ENCODE data around the gene SAFB2.

Gene SAFB2

GRCh38 chr19:5622465-5623396, at the start of gene SAFB2, which contains the start of gene SAFB:
SAFB2 (minus strand) TSS chr19:5622776; CDS start chr19:5622715, 61 bp downstream.
SAFB (plus strand) TSS chr19:5623083; CDS start chr19:5623206, 123 bp downstream.
- DNase-seq (ENCODE audit: low read depth) = peak; percentile 97
- H3K4me3 ChIP-seq (ENCODE audit: low read depth, low read length) = peak within 1 kb of the TSS; percentile 100

GRCh38 chr19:5671600-5671999, 49.0 kb upstream of the SAFB2 start:
- H3K4me3 ChIP-seq (ENCODE audit: low read depth, low read length) = no peak overlapping the region
- no peak for DNase-seq (ENCODE audit: low read depth)

- H3K4me3 ChIP-seq (ENCODE audit: low read depth, low read length) = no peak overlapping the region
- no peak for DNase-seq (ENCODE audit: low read depth)
Measured at GRCh38 chr19:5669212-5669611, 46.6 kb upstream of the SAFB2 start.

GRCh38 chr19:5667751-5668271, 45.2 kb upstream of the SAFB2 start:
- DNase-seq (ENCODE audit: low read depth) = no peak

GRCh38 chr19:5666921-5667610, 44.5 kb upstream of the SAFB2 start:
- DNase-seq (ENCODE audit: low read depth) = no peak
- no peak overlapping the region for H3K4me3 ChIP-seq (ENCODE audit: low read depth, low read length)

More at GRCh38 chr19:5667751-5668271, 45.2 kb upstream of the SAFB2 start:
- H3K4me3 ChIP-seq (ENCODE audit: low read depth, low read length) = no peak overlapping the region

- DNase-seq (ENCODE audit: low read depth) = peak; percentile 51
- H3K4me3 ChIP-seq (ENCODE audit: low read depth, low read length) = no peak overlapping the region
Measured at GRCh38 chr19:5665781-5666513, 43.4 kb upstream of the SAFB2 start.

- no peak for DNase-seq (ENCODE audit: low read depth)
- no peak overlapping the region for H3K4me3 ChIP-seq (ENCODE audit: low read depth, low read length)
Measured at GRCh38 chr19:5664515-5664914, 41.9 kb upstream of the SAFB2 start.

GRCh38 chr19:5663904-5664303, 41.3 kb upstream of the SAFB2 start:
- no peak for DNase-seq (ENCODE audit: low read depth)
- no peak overlapping the region for H3K4me3 ChIP-seq (ENCODE audit: low read depth, low read length)

- no peak overlapping the region for H3K4me3 ChIP-seq (ENCODE audit: low read depth, low read length)
- no peak for DNase-seq (ENCODE audit: low read depth)
Measured at GRCh38 chr19:5661483-5661882, 38.9 kb upstream of the SAFB2 start.

- DNase-seq (ENCODE audit: low read depth) = no peak
- H3K4me3 ChIP-seq (ENCODE audit: low read depth, low read length) = no peak overlapping the region
Measured at GRCh38 chr19:5655412-5655811, 32.8 kb upstream of the SAFB2 start.

- H3K4me3 ChIP-seq (ENCODE audit: low read depth, low read length) = no peak overlapping the region
- DNase-seq (ENCODE audit: low read depth) = no peak
Measured at GRCh38 chr19:5654931-5655330, 32.4 kb upstream of the SAFB2 start.

- no peak for DNase-seq (ENCODE audit: low read depth)
- no peak overlapping the region for H3K4me3 ChIP-seq (ENCODE audit: low read depth, low read length)
Measured at GRCh38 chr19:5652261-5652660, 29.7 kb upstream of the SAFB2 start.

GRCh38 chr19:5651361-5651760, 28.8 kb upstream of the SAFB2 start:
- no peak for DNase-seq (ENCODE audit: low read depth)
- no peak overlapping the region for H3K4me3 ChIP-seq (ENCODE audit: low read depth, low read length)

GRCh38 chr19:5648464-5648863, 25.9 kb upstream of the SAFB2 start:
- DNase-seq (ENCODE audit: low read depth) = no peak
- H3K4me3 ChIP-seq (ENCODE audit: low read depth, low read length) = no peak overlapping the region

- DNase-seq (ENCODE audit: low read depth) = no peak
- H3K4me3 ChIP-seq (ENCODE audit: low read depth, low read length) = no peak overlapping the region
Measured at GRCh38 chr19:5646703-5647102, 24.1 kb upstream of the SAFB2 start.

GRCh38 chr19:5645409-5645808, 22.8 kb upstream of the SAFB2 start:
- no peak for DNase-seq (ENCODE audit: low read depth)
- no peak overlapping the region for H3K4me3 ChIP-seq (ENCODE audit: low read depth, low read length)

- no peak for DNase-seq (ENCODE audit: low read depth)
- H3K4me3 ChIP-seq (ENCODE audit: low read depth, low read length) = no peak overlapping the region
Measured at GRCh38 chr19:5644037-5644436, 21.5 kb upstream of the SAFB2 start.

- no peak for DNase-seq (ENCODE audit: low read depth)
- no peak overlapping the region for H3K4me3 ChIP-seq (ENCODE audit: low read depth, low read length)
Measured at GRCh38 chr19:5643060-5643459, 20.5 kb upstream of the SAFB2 start.

GRCh38 chr19:5642204-5642603, 19.6 kb upstream of the SAFB2 start:
- DNase-seq (ENCODE audit: low read depth) = no peak

GRCh38 chr19:5641171-5641570, 18.6 kb upstream of the SAFB2 start:
- H3K4me3 ChIP-seq (ENCODE audit: low read depth, low read length) = no peak overlapping the region
- DNase-seq (ENCODE audit: low read depth) = no peak

More at GRCh38 chr19:5642204-5642603, 19.6 kb upstream of the SAFB2 start:
- H3K4me3 ChIP-seq (ENCODE audit: low read depth, low read length) = no peak overlapping the region

All from skeletal muscle cell (primary cell).